Neural progenitor cell (in vitro differentiated cells): ENCODE data around the gene TEX51. TPM values are rescaled to one million over a fixed set of nuclear protein-coding genes. Genes with fewer than 3 reads are reported as not detected.

Source experiments
- DNase-seq: peaks from one replicate; pipeline ENCODE4 v3.0.0-alpha.2; 2016; ENCODE audit warnings: low spot score
- H2AFZ ChIP-seq: fragments of 200-600 bp; sonication (generic); replicated peaks from 2 replicates; pipeline ENCODE4 v1.6.1; 2016; ENCODE audit warnings: antibody characterized with exemption
- H3F3A ChIP-seq: fragments of 200-600 bp; sonication (generic); 2 replicates; pipeline ENCODE4 v1.6.1; 2016; ENCODE audit warnings: antibody characterized with exemption, low read depth
- H3K27ac ChIP-seq: fragments of 200-600 bp; sonication (generic); 2 replicates; pipeline ENCODE4 v1.5.1; 2016; ENCODE audit warnings: mild to moderate bottlenecking
- H3K27me3 ChIP-seq: fragments of 200-600 bp; sonication (generic); 2 replicates; pipeline ENCODE4 v1.6.1; 2016; ENCODE audit warnings: mild to moderate bottlenecking, moderate library complexity
- H3K36me3 ChIP-seq: fragments of 200-600 bp; sonication (generic); 2 replicates; pipeline ENCODE4 v1.5.1; 2016
- H3K4me1 ChIP-seq: fragments of 200-600 bp; sonication (generic); 2 replicates; pipeline ENCODE4 v1.6.1; 2016; ENCODE audit warnings: mixed run types
- H3K4me2 ChIP-seq: fragments of 200-600 bp; sonication (generic); 2 replicates; pipeline ENCODE4 v1.6.1; 2016
- H3K4me3 ChIP-seq: fragments of 200-600 bp; sonication (generic); 2 replicates; pipeline ENCODE4 v1.5.1; 2016
- H3K79me2 ChIP-seq: fragments of 200-600 bp; sonication (generic); 2 replicates; pipeline ENCODE4 v1.6.1; 2016; ENCODE audit warnings: low read depth
- H3K9ac ChIP-seq: fragments of 200-600 bp; sonication (generic); 2 replicates; pipeline ENCODE4 v1.6.1; 2016
- H3K9me3 ChIP-seq: fragments of 200-600 bp; sonication (generic); 2 replicates; pipeline ENCODE4 v1.5.1; 2016; ENCODE audit warnings: low read depth
- H4K20me1 ChIP-seq: fragments of 200-600 bp; sonication (generic); 2 replicates; pipeline ENCODE4 v1.6.1; 2016; ENCODE audit warnings: low read depth
- H3K27ac Mint-ChIP-seq: 3 replicates; pipeline ENCODE4 v1.8.0; 2021; ENCODE audit warnings: mixed read lengths
- H3K27me3 Mint-ChIP-seq: 2 replicates; pipeline ENCODE4 v1.8.0; 2022; ENCODE audit warnings: low read depth, mild to moderate bottlenecking, inconsistent platforms, moderate library complexity, mixed read lengths; ENCODE audit not compliant: insufficient read depth
- H3K36me3 Mint-ChIP-seq: 3 replicates; pipeline ENCODE4 v1.8.0; 2021; ENCODE audit warnings: mixed read lengths
- H3K4me1 Mint-ChIP-seq: 3 replicates; pipeline ENCODE4 v1.8.0; 2021; ENCODE audit warnings: mixed read lengths
- H3K4me3 Mint-ChIP-seq: 3 replicates; pipeline ENCODE4 v1.8.0; 2021; ENCODE audit warnings: mild to moderate bottlenecking, moderate library complexity, mixed read lengths
- H3K9me3 Mint-ChIP-seq: 3 replicates; pipeline ENCODE4 v1.8.0; 2020; ENCODE audit warnings: mixed read lengths
- CTCF ChIP-seq: fragments of 200-600 bp; sonication (generic); IDR thresholded peaks from 2 replicates; pipeline ENCODE4 v1.5.1; 2017; ENCODE audit warnings: antibody characterized with exemption, mild to moderate bottlenecking
- EZH2 ChIP-seq: fragments of 200-600 bp; sonication (generic); IDR thresholded peaks from 2 replicates; pipeline ENCODE4 v1.6.1; 2017; ENCODE audit warnings: antibody characterized with exemption, mild to moderate bottlenecking, moderate library complexity
- EZH2phosphoT487 ChIP-seq: fragments of 200-600 bp; sonication (generic); IDR thresholded peaks from 2 replicates; pipeline ENCODE4 v1.6.1; 2017; ENCODE audit warnings: antibody characterized with exemption
- total RNA-seq: library from RNA; depleted of rRNA; stranded (reverse); fragments of >200 nt; gene quantifications from 2 replicates; pipeline ENCODE4 v1.2.3, GENCODE V29; 2015; ENCODE audit warnings: low replicate concordance

Gene TEX51
- total RNA-seq, 1 donor from 2014 or later = not detected

GRCh38 chr2:126905991-126906390 lies 7.3 kb downstream of the TEX51 start:
- peaks cover 4% of the 10 kb centered on the region for H3K4me1 Mint-ChIP-seq
- H2AFZ ChIP-seq = no peak overlapping the region
- no peaks in the 10 kb centered on the region for H3F3A ChIP-seq
- H3K27me3 ChIP-seq = no peaks in the 10 kb centered on the region
- H3K9me3 ChIP-seq = no peaks in the 10 kb centered on the region
- H3K27me3 Mint-ChIP-seq = peaks cover 4% of the 10 kb centered on the region
- H3K9ac ChIP-seq = no peak overlapping the region
- H3K4me3 Mint-ChIP-seq = no peak overlapping the region
- no peak for TF ChIP-seq EZH2phosphoT487
- TF ChIP-seq EZH2 = no peak
- TF ChIP-seq CTCF = no peak
- no peaks in the 10 kb centered on the region for H3K4me1 ChIP-seq
- H3K36me3 Mint-ChIP-seq = no peaks in the 10 kb centered on the region
- H3K36me3 ChIP-seq = no peaks in the 10 kb centered on the region
- DNase-seq = no peak
- H3K9me3 Mint-ChIP-seq = peaks cover 11% of the 10 kb centered on the region
- H3K4me2 ChIP-seq = no peak overlapping the region
- H3K79me2 ChIP-seq = no peaks in the 10 kb centered on the region
- H3K4me3 ChIP-seq = no peak overlapping the region
- H3K27ac ChIP-seq = no peak overlapping the region
- no peak overlapping the region for H3K27ac Mint-ChIP-seq
- no peaks in the 10 kb centered on the region for H4K20me1 ChIP-seq

GRCh38 chr2:126906781-126907180 lies 8.1 kb downstream of the TEX51 start:
- TF ChIP-seq EZH2phosphoT487 (no peak), EZH2 (no peak), CTCF (no peak)
- no peak overlapping the region for H3K27ac Mint-ChIP-seq

GRCh38 chr2:126907671-126908070 lies 9.0 kb downstream of the TEX51 start:
- H3K27ac ChIP-seq = no peak overlapping the region
- H3K9me3 ChIP-seq = no peaks in the 10 kb centered on the region
- no peaks in the 10 kb centered on the region for H3K36me3 ChIP-seq
- H2AFZ ChIP-seq = no peak overlapping the region
- Mint-ChIP-seq H3K4me3 (no peak overlapping the region), H3K4me1 (peaks cover 4% of the 10 kb centered on the region), H3K27ac (no peak overlapping the region), H3K9me3 (peaks cover 11% of the 10 kb centered on the region), H3K36me3 (no peaks in the 10 kb centered on the region), H3K27me3 (peaks cover 5% of the 10 kb centered on the region)
- no peaks in the 10 kb centered on the region for H3K4me1 ChIP-seq
- TF ChIP-seq CTCF (no peak), EZH2 (no peak), EZH2phosphoT487 (no peak)
- H3K9ac ChIP-seq = no peak overlapping the region
- no peak overlapping the region for H3K4me3 ChIP-seq
- no peaks in the 10 kb centered on the region for H3F3A ChIP-seq
- H3K27me3 ChIP-seq = no peaks in the 10 kb centered on the region
- no peak overlapping the region for H3K4me2 ChIP-seq
- H3K79me2 ChIP-seq = no peaks in the 10 kb centered on the region
- no peak for DNase-seq
- H4K20me1 ChIP-seq = no peaks in the 10 kb centered on the region

More at GRCh38 chr2:126906781-126907180, 8.1 kb downstream of the TEX51 start:
- Histone ChIP-seq H4K20me1 (no peaks in the 10 kb centered on the region), H3K79me2 (no peaks in the 10 kb centered on the region), H3K36me3 (no peaks in the 10 kb centered on the region), H3K4me2 (no peak overlapping the region), H3K27me3 (no peaks in the 10 kb centered on the region), H3K27ac (no peak overlapping the region), H3K9me3 (no peaks in the 10 kb centered on the region), H3F3A (no peaks in the 10 kb centered on the region), H3K9ac (no peak overlapping the region), H3K4me3 (no peak overlapping the region), H3K4me1 (no peaks in the 10 kb centered on the region), H2AFZ (no peak overlapping the region)
- Mint-ChIP-seq H3K9me3 (peaks cover 11% of the 10 kb centered on the region), H3K4me1 (peaks cover 4% of the 10 kb centered on the region), H3K36me3 (no peaks in the 10 kb centered on the region), H3K27me3 (peaks cover 4% of the 10 kb centered on the region), H3K4me3 (no peak overlapping the region)
- no peak for DNase-seq
